NCI-H1105 treated with DMSO at 0.1 percent for 48 hours (cell line): ENCODE results near the gene CDH7.

ENCODE experiments used
- DNase-seq: peaks from one replicate; lab custom pipeline; 2025; lab: John Stamatoyannopoulos, UW

The CDH7 gene

DNA sequence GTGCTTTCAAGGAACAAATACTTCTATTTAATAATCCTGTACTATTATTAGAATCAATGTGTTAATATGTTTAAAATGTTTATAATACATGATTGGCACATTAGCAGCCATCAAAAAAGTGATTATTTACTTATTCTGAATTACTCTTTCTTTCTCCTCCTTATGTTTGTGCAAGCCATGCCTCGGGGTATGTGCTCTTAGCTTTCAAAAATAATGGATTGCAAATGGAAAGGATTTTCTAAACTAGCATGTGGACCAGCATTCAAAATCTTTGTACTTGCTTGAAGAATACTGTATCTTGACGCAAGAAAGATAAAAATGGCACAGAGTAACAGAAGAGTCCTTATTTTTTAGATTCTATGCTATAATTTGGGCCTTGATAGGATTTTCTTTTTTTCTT lies 156.5 kb downstream of the CDH7 start:
- DNase-seq, result no peak

GRCh38 chr18:65919018-65919417 lies 168.2 kb downstream of the CDH7 start:
- DNase-seq, result no peak

DNA sequence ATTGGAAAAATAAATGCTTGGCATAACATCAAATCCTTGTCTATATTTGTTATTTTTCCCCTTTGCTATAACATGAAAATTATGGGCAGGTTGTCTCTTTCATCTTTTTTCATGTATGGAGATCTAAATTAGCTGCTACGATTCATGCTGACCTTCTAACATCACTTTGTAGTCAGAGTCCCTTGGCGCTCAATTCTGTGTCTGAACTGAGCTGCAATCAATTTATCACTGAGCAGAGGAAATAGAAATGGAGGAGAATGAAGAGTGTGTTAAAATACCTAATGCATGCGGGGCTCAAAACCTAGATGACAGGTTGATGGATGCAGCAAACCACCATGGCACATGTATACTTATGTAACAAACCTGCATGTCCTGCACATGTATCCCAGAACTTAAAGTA lies 168.9 kb downstream of the CDH7 start:
- DNase-seq, result no peak

- no peak for DNase-seq
Observed at GRCh38 chr18:65922103-65922502, 171.3 kb downstream of the CDH7 start.

DNA sequence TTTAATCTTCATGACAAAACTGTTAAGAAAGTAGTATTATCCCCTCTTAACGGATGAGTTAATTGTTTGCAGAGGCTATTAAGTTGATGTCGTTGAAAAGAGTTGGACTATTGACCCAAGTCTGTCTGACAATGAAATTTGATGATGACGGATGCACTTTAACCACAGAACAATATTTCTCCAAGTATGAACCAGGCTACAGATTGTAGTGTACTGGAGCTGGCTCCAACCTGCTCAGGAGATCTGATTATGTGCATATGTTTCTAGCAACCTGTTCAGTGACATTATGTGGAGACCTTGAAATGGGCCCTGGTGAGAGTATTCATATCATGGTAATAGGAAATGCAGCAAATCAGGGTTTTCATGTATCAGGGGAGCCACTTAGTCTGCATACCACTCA lies 174.1 kb downstream of the CDH7 start:
- no peak for DNase-seq

DNA sequence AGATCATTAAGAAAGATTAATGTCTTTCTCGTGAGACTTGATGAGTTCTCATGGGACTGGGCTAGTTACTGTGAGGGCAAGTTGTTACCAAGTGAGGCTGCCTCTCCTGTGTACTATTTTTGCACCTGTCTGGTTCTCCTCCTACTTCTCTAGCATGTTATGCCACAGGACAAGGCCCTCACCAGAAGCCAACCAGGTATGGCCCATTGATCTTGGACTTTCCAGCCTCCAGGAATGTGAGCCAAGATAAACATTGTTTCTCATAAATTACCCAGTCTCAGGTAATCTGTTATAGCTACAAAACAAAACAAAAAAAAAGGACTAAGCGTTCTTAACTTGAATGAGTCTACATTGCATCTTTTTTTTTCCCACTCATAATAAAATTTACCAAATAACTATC lies 184.1 kb downstream of the CDH7 start:
- no peak for DNase-seq

DNA sequence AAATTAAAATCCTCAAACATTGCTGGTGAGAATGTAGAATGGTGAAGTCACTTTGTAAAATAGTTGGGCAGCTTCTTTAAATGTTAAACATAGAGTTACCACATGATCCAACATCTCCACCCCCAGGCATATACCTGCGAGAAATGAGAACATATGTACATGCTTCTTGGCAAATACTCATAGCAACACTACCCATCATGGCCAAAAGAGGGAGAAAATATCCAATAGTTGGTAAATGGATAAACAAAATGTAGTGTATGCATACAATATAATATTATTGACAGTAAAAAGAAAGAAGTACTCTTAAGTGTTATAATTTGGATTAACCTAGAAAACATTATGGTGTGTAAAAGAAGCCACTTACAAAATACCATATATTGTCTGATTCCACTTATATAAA lies 185.9 kb downstream of the CDH7 start:
- no peak for DNase-seq

DNA sequence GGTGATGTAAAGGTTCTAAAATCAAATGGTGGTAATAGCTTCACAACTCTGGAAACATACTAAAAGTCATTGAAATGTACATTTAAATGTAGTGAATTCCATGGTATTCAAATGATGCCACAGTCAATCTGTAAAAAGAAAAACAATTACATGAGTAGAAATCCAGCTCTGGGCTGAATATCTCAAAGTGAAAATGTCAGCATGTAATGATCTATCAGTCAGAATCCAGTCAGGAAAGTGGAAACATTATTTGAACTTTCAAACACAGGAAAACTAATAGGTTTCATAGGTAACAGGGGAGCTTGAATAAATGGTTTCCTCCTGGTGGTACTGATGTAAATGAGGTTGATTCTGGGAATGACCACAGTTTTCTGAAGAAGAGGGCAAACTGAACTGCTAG lies 186.4 kb downstream of the CDH7 start:
- DNase-seq, result no peak

GRCh38 chr18:65938592-65939372 lies 188.0 kb downstream of the CDH7 start:
- peak; percentile 45 for DNase-seq
